SK-N-SH treated with all-trans-retinoic acid at 6 μM for 48 hours (cell line): ENCODE results near the gene WARS2.

ENCODE experiments used
- ATAC-seq: fragments of 200-7000 bp; cut with Tn5 transposase; 3 replicates; pipeline ENCODE4 v1.9.1; 2020; ENCODE audit warnings: mild to moderate bottlenecking, moderate library complexity
- ARNTL ChIP-seq: fragments of 450-650 bp; formaldehyde crosslinking; IDR thresholded peaks from 2 replicates; pipeline ENCODE4 v1.5.0; 2020; ENCODE audit warnings: low read depth, mild to moderate bottlenecking, moderate library complexity, borderline replicate concordance
- BACH2 ChIP-seq: fragments of 250-450 bp; sonication (Bioruptor Pico); IDR thresholded peaks from 2 replicates; pipeline ENCODE4 v1.9.0; 2021; ENCODE audit warnings: mild to moderate bottlenecking, borderline replicate concordance
- CSDC2 ChIP-seq: fragments of 250-450 bp; sonication (Bioruptor Pico); IDR thresholded peaks from 2 replicates; pipeline ENCODE4 v1.5.0; 2020; ENCODE audit warnings: mild to moderate bottlenecking, moderate library complexity
- ESRRG ChIP-seq: fragments of 250-450 bp; sonication (Bioruptor Pico); IDR thresholded peaks from 2 replicates; pipeline ENCODE4 v1.6.1; 2021; ENCODE audit warnings: mild to moderate bottlenecking
- GLIS3 ChIP-seq: fragments of 250-450 bp; sonication (Bioruptor Pico); IDR thresholded peaks from 2 replicates; pipeline ENCODE4 v1.5.0; 2020; ENCODE audit warnings: mild to moderate bottlenecking, moderate library complexity
- ISL1 ChIP-seq: fragments of 250-450 bp; sonication (Bioruptor Pico); IDR thresholded peaks from 2 replicates; pipeline ENCODE4 v2.1.2; 2022; ENCODE audit warnings: mild to moderate bottlenecking, moderate library complexity
- OSR1 ChIP-seq: fragments of 250-450 bp; sonication (Bioruptor Pico); IDR thresholded peaks from 2 replicates; pipeline ENCODE4 v1.8.0; 2022; ENCODE audit warnings: moderate library complexity, mild to moderate bottlenecking, inconsistent platforms
- PPARA ChIP-seq: fragments of 250-450 bp; sonication (Bioruptor Pico); IDR thresholded peaks from 2 replicates; pipeline ENCODE4 v1.5.0; 2020; ENCODE audit warnings: mild to moderate bottlenecking, borderline replicate concordance
- RARB ChIP-seq: fragments of 250-450 bp; sonication (Bioruptor Pico); IDR thresholded peaks from 2 replicates; pipeline ENCODE4 v1.8.0; 2021; ENCODE audit warnings: mild to moderate bottlenecking, moderate library complexity
- SNAI2 ChIP-seq: fragments of 250-450 bp; sonication (Bioruptor Pico); IDR thresholded peaks from 2 replicates; pipeline ENCODE4 v1.5.0; 2020; ENCODE audit warnings: mild to moderate bottlenecking, moderate library complexity
- TCF4 ChIP-seq: fragments of 250-450 bp; sonication (Bioruptor Pico); IDR thresholded peaks from 2 replicates; pipeline ENCODE4 v1.8.0; 2021; ENCODE audit warnings: mild to moderate bottlenecking, moderate library complexity, borderline replicate concordance
- TOX ChIP-seq: fragments of 250-450 bp; sonication (Bioruptor Pico); IDR thresholded peaks from 2 replicates; pipeline ENCODE4 v1.8.0; 2021; ENCODE audit warnings: mild to moderate bottlenecking, moderate library complexity, borderline replicate concordance
- ZC3H10 ChIP-seq: fragments of 250-450 bp; sonication (Bioruptor Pico); IDR thresholded peaks from 2 replicates; pipeline ENCODE4 v1.5.1; 2021; ENCODE audit warnings: mild to moderate bottlenecking, moderate library complexity
- ZFP3 ChIP-seq: fragments of 250-450 bp; sonication (Bioruptor Pico); IDR thresholded peaks from 2 replicates; pipeline ENCODE4 v1.5.0; 2020; ENCODE audit warnings: mild to moderate bottlenecking, moderate library complexity
- ZFP30 ChIP-seq: fragments of 450-650 bp; formaldehyde crosslinking; IDR thresholded peaks from 2 replicates; pipeline ENCODE4 v1.5.0; 2022; ENCODE audit warnings: mild to moderate bottlenecking, moderate library complexity
- ZNF70 ChIP-seq: fragments of 450-650 bp; formaldehyde crosslinking; IDR thresholded peaks from 2 replicates; pipeline ENCODE4 v1.5.0; 2020; ENCODE audit warnings: mild to moderate bottlenecking, moderate library complexity
- ZNF8 ChIP-seq: fragments of 450-650 bp; formaldehyde crosslinking; IDR thresholded peaks from 2 replicates; pipeline ENCODE4 v1.5.0; 2020; ENCODE audit warnings: mild to moderate bottlenecking, moderate library complexity
- TF ChIP-seq, protein P1 (sequence below): fragments of 250-450 bp; sonication (Bioruptor Pico); IDR thresholded peaks from 2 replicates; pipeline ENCODE4 v1.5.0; 2020; ENCODE audit warnings: mild to moderate bottlenecking, moderate library complexity
- TF ChIP-seq, protein P2 (sequence below): fragments of 250-450 bp; sonication (Bioruptor Pico); IDR thresholded peaks from 2 replicates; pipeline ENCODE4 v1.5.1; 2021; ENCODE audit warnings: mild to moderate bottlenecking, moderate library complexity
- TF ChIP-seq, protein P3 (sequence below): fragments of 250-450 bp; sonication (Bioruptor Pico); IDR thresholded peaks from 2 replicates; pipeline ENCODE4 v1.5.1; 2020; ENCODE audit warnings: low read depth, mild to moderate bottlenecking, moderate library complexity
- TF ChIP-seq, protein P4 (sequence below): fragments of 250-450 bp; sonication (Bioruptor Pico); IDR thresholded peaks from 2 replicates; pipeline ENCODE4 v1.8.0; 2020; ENCODE audit warnings: mild to moderate bottlenecking, moderate library complexity, borderline replicate concordance

The WARS2 gene

DNA sequence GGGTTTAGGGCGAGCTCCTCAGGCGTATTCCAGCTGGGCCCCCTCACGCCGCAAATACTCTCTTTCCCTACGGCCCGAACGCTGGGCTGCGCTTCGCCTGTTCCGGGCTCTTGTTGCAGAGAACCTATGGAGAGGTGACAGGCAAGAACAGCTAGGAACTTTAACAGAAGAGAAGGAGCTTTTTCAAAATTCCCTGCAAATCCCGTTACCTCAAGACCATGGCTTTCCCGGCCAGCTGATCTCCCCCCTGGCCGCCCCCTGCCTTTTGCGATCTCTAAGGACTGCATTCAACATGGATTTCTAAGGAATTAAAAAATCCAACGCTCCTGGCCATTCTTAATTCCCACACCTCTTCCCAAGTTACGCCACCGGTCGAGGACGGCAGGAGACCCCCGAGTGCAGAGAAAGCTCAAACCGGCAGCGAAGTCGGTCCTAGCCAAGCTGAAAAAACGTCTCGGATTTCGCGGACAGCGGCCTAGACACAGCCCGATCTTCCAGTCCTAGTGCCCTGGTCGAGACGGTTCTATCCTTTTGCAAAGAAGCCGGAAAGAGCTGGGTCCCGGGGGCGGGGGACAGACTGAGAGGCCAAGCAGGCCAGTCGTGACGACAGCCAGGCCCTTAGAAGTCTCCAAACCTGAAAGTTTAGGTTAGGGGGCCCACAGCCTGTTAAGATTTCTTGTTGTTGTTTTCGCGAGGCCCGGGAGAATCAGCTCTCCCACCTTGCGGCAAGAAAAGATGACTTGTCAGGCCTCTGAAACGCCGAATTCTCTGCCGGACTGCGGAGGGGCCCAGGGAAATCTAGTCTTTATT lies 151.2 kb downstream of the WARS2 start:
- no peak for ATAC-seq
- TF ChIP-seq ZNF70 (no peak), ZFP3 (CRISPR knock-in tag) (no peak), PPARA (CRISPR knock-in tag) (no peak), ARNTL (CRISPR knock-in tag) (no peak)
- TF ChIP-seq, protein P1, sequence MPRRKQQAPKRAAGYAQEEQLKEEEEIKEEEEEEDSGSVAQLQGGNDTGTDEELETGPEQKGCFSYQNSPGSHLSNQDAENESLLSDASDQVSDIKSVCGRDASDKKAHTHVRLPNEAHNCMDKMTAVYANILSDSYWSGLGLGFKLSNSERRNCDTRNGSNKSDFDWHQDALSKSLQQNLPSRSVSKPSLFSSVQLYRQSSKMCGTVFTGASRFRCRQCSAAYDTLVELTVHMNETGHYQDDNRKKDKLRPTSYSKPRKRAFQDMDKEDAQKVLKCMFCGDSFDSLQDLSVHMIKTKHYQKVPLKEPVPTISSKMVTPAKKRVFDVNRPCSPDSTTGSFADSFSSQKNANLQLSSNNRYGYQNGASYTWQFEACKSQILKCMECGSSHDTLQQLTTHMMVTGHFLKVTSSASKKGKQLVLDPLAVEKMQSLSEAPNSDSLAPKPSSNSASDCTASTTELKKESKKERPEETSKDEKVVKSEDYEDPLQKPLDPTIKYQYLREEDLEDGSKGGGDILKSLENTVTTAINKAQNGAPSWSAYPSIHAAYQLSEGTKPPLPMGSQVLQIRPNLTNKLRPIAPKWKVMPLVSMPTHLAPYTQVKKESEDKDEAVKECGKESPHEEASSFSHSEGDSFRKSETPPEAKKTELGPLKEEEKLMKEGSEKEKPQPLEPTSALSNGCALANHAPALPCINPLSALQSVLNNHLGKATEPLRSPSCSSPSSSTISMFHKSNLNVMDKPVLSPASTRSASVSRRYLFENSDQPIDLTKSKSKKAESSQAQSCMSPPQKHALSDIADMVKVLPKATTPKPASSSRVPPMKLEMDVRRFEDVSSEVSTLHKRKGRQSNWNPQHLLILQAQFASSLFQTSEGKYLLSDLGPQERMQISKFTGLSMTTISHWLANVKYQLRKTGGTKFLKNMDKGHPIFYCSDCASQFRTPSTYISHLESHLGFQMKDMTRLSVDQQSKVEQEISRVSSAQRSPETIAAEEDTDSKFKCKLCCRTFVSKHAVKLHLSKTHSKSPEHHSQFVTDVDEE: no peak

DNA sequence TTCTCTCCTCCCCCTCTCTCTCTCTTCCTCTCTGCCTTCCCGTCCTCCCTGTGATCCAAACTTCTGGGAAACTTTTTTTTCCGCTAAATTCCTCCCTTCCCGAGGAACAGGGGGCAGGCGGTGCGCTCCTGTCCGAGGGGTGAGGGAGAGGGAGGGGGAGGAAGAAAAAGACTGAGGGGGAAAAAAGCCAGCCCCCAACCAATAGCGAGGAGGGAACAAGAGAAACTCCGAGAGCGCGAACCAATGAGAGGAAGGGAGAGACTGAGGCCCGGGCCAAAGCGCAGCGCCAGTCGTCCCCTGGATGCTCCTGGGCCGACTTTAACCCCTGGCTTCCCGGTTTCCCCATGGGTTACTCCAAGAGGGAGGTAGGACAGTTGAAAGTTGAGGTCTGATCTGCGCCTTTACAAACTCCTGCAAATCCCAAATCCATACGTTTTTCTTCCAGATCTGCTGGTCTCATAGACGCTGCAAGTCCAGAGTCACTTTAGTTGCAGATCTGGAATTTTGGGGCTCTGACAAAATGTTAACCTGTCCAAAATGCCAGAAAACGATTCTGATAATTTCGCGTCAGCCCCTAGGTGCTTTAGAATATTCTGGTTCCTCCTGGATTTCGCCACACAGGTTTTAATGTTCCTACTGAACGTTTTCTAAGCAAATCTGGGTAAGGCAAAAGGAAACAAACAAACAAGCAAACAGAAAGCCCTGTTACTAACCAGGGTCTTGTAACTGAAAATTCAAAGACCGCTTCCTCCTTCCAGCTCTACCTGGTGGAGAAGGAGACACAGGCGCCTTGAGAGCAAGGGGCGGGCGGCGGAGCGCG lies 152.1 kb downstream of the WARS2 start, which contains the start of gene TBX15:
Gene TBX15, minus strand, starts transcription at position 158 of the 820 bp plus-strand sequence. CDS start 548 bp downstream, outside the sequence.
- no peak for ATAC-seq
- TF ChIP-seq ZFP30 (CRISPR knock-in tag): no peak
- no peak for TF ChIP-seq ZNF70
- TF ChIP-seq, protein P2, sequence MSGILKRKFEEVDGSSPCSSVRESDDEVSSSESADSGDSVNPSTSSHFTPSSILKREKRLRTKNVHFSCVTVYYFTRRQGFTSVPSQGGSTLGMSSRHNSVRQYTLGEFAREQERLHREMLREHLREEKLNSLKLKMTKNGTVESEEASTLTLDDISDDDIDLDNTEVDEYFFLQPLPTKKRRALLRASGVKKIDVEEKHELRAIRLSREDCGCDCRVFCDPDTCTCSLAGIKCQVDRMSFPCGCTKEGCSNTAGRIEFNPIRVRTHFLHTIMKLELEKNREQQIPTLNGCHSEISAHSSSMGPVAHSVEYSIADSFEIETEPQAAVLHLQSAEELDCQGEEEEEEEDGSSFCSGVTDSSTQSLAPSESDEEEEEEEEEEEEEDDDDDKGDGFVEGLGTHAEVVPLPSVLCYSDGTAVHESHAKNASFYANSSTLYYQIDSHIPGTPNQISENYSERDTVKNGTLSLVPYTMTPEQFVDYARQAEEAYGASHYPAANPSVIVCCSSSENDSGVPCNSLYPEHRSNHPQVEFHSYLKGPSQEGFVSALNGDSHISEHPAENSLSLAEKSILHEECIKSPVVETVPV: no peak
- TF ChIP-seq TCF4 (CRISPR knock-in tag): no peak
- TF ChIP-seq BACH2 (CRISPR knock-in tag): no peak
- no peak for TF ChIP-seq ZNF8
- no peak for TF ChIP-seq RARB

DNA sequence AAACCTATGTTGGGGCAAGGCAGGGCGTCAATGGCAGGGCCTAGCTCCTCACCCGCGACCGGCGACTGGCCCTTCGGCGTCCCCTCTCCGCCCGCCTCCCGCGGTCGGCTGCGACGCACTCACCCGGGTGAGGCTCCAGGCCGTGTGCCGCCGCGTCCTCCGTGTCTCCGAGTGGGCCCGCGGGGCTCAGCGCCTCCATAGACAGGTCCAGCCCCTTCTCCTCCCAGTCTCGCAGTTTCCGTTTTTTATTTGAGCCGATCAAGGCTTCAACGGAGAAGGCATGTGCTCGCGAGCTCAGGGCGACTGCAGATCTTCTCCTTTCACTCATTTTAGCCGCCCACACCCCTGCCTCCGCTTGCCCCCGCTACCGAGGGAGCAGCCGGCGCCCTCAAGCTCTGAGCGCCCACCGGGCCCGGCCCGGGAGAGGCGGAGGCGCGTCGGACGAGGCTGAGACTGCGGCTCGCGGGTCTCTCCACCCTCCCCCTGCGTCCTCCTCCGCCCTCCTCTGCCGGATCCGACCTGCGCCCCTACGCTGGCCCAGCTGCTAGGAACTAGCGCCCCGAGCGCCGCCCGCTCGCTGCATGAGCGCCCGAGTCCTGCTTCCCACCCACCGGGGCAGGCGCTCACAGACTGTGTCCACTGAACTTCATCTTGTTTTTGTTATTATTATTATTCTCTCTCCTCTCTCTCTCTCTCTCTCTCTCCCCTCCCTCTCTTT lies 152.8 kb downstream of the WARS2 start:
- TF ChIP-seq SNAI2 (CRISPR knock-in tag): no peak
- TF ChIP-seq PPARA (CRISPR knock-in tag): no peak
- no peak for TF ChIP-seq ZNF8
- TF ChIP-seq OSR1 (CRISPR knock-in tag): no peak
- no peak for TF ChIP-seq ZNF70
- no peak for TF ChIP-seq ESRRG (CRISPR knock-in tag)
- TF ChIP-seq, protein P1: no peak
- TF ChIP-seq BACH2 (CRISPR knock-in tag): no peak
- TF ChIP-seq, protein P3, sequence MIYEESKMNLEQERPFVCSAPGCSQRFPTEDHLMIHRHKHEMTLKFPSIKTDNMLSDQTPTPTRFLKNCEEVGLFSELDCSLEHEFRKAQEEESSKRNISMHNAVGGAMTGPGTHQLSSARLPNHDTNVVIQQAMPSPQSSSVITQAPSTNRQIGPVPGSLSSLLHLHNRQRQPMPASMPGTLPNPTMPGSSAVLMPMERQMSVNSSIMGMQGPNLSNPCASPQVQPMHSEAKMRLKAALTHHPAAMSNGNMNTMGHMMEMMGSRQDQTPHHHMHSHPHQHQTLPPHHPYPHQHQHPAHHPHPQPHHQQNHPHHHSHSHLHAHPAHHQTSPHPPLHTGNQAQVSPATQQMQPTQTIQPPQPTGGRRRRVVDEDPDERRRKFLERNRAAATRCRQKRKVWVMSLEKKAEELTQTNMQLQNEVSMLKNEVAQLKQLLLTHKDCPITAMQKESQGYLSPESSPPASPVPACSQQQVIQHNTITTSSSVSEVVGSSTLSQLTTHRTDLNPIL (CRISPR knock-in tag): no peak
- no peak for TF ChIP-seq CSDC2 (CRISPR knock-in tag)
- TF ChIP-seq ARNTL (CRISPR knock-in tag): no peak
- TF ChIP-seq, protein P2: no peak
- TF ChIP-seq GLIS3 (CRISPR knock-in tag): no peak
- no peak for TF ChIP-seq TOX (CRISPR knock-in tag)
- TF ChIP-seq ZC3H10 (CRISPR knock-in tag): no peak
- no peak for TF ChIP-seq ISL1 (CRISPR knock-in tag)
- no peak for TF ChIP-seq RARB
- TF ChIP-seq ZFP3 (CRISPR knock-in tag): no peak
- TF ChIP-seq, protein P4, sequence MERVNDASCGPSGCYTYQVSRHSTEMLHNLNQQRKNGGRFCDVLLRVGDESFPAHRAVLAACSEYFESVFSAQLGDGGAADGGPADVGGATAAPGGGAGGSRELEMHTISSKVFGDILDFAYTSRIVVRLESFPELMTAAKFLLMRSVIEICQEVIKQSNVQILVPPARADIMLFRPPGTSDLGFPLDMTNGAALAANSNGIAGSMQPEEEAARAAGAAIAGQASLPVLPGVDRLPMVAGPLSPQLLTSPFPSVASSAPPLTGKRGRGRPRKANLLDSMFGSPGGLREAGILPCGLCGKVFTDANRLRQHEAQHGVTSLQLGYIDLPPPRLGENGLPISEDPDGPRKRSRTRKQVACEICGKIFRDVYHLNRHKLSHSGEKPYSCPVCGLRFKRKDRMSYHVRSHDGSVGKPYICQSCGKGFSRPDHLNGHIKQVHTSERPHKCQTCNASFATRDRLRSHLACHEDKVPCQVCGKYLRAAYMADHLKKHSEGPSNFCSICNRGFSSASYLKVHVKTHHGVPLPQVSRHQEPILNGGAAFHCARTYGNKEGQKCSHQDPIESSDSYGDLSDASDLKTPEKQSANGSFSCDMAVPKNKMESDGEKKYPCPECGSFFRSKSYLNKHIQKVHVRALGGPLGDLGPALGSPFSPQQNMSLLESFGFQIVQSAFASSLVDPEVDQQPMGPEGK: no peak
- TF ChIP-seq TCF4 (CRISPR knock-in tag): no peak
- peak; percentile 36 for ATAC-seq
